Lower leg skin (tissue), 4 donors: ENCODE results near the gene DGUOK. TPM values are rescaled to one million over a fixed set of nuclear protein-coding genes. Genes with fewer than 3 reads are reported as not detected.
A peak's percentile ranks its signal among the peaks of the same experiment; 100 is the strongest.
"Not testable (repeated sequence)": the region's sequence is repeated elsewhere in the genome, so short reads cannot be mapped to it uniquely, and the experiment has no call there.

Source experiments
- DNase-seq, 2 donors: peaks; one replicate each; pipeline ENCODE4 v3.0.0-alpha.2; 2019; ENCODE audit warnings: low spot score in 2 of 2
- H3K4me3 ChIP-seq: fragments of 200-600 bp; sonication (generic); 2 replicates; pipeline ENCODE4 v1.5.1; 2017; ENCODE audit warnings: mild to moderate bottlenecking, low read depth; ENCODE audit not compliant: poor library complexity, severe bottlenecking
- CTCF ChIP-seq, 3 donors: fragments of 450-650 bp; IDR thresholded peaks; one replicate each; pipeline ENCODE4 v1.5.1; 2016; ENCODE audit warnings: antibody characterized with exemption in 3 of 3, mild to moderate bottlenecking in 3 of 3, moderate library complexity in 2 of 3
- POLR2A ChIP-seq, 2 donors: fragments of 450-650 bp; IDR thresholded peaks; one replicate each; pipeline ENCODE4 v1.6.1; 2016 to 2017; ENCODE audit warnings: antibody characterized with exemption in 2 of 2, mild to moderate bottlenecking in 1 of 2, moderate library complexity in 1 of 2
- WGBS, 2 donors: methylation state at CpG; one replicate each; pipeline ENCODE4 v1.1.5; 2018; 5-methylcytosine and 5-hydroxymethylcytosine counted together
- intact Hi-C: fragments of 100-400 bp; cut with DNase I; formaldehyde crosslinking; loops from one replicate; pipeline ENCODE4 v1.15.0; 2023; ENCODE audit warnings: low total_unique reads
- total RNA-seq, 4 donors: library from RNA; depleted of rRNA; stranded (reverse); fragments of >200 nt; gene quantifications; one replicate each; pipeline ENCODE4 v1.1.0, GENCODE V29; 2016

Gene DGUOK
- 10 to 100 TPM; 34.4 to 73.2 (median 48.0) TPM for total RNA-seq

GRCh38 chr2:73926493-73927327, at the start of gene DGUOK:
DGUOK (plus strand) TSS chr2:73926880; CDS start chr2:73926911, 31 bp downstream.
- intact Hi-C loops: no loop called here
- TF ChIP-seq CTCF (IDR thresholded peaks at IDR 0.05) (no peak), POLR2A (IDR thresholded peaks at IDR 0.05) (peak in 1 of 2 donors; percentile 56)
- DNase-seq: peak; percentile 99
- peak within 1 kb of the TSS; percentile 91 for H3K4me3 ChIP-seq
- 0 to 1% methylated on average over 37 to 43 of the region's 50 CpGs for WGBS, 2 donors

DNA sequence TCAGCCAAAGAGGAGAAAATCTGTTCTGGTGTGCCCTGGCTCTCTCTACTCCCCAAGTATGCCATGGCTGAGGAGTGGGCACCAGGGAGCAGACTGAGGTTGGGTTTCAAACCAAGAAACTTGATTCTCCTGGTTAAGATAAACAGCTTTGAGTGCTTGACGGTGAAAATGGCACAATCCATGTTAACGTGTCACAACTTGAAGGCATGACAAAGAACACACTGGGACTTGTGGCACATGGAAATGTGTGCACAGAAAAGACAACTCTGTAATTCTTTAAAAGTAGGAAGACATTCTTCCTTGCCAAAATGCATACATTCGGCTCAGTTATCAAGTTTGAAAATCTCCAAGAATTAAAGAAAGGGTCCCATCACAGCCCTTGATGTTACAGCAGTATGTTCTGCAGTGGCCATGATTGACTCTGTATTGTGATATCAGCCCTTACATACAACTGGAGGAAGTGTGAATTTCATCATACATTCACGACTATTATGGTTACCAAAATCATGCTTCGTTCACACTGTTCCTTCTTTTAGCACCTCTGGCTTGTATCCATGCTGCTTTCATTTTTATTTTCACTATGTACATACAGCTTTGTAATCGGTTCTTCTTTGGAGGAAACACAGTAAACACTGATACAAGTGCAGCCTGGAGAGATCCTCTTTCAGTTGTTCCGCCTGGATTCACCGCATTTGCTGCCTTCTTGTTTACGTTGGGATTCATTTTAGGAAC, 49.4 kb upstream of the DGUOK start:
- DNase-seq: no peak
- 48 to 63% methylated on average over 9 of the region's 9 CpGs for WGBS, 2 donors
- no peak for TF ChIP-seq POLR2A (IDR thresholded peaks at IDR 0.05)
- TF ChIP-seq CTCF (IDR thresholded peaks at IDR 0.05): no peak
- H3K4me3 ChIP-seq: no peak overlapping the region
- intact Hi-C loops: no loop called here

GRCh38 chr2:73877984-73878383, 48.7 kb upstream of the DGUOK start:
- intact Hi-C loops, DNase-seq, H3K4me3 ChIP-seq: not testable (repeated sequence)
- WGBS, 2 donors: 89 to 91% methylated on average over 5 of the region's 5 CpGs

GRCh38 chr2:73885406-73885805, 41.3 kb upstream of the DGUOK start:
- intact Hi-C loops: no loop called here
- no peak overlapping the region for H3K4me3 ChIP-seq
- no peak for DNase-seq
- WGBS, 2 donors: 37 to 55% methylated on average over 2 of the region's 2 CpGs
- TF ChIP-seq POLR2A (IDR thresholded peaks at IDR 0.05) (no peak), CTCF (IDR thresholded peaks at IDR 0.05) (no peak)

- H3K4me3 ChIP-seq: no peak overlapping the region
- peak in 1 of 2 donors; percentile 2 for DNase-seq
- 86 to 90% methylated on average over 4 of the region's 4 CpGs for WGBS, 2 donors
- TF ChIP-seq CTCF (IDR thresholded peaks at IDR 0.05): no peak
- no peak for TF ChIP-seq POLR2A (IDR thresholded peaks at IDR 0.05)
- intact Hi-C loops: no loop called here
Measured at GRCh38 chr2:73886357-73886756, 40.3 kb upstream of the DGUOK start.

GRCh38 chr2:73887596-73888353, 38.9 kb upstream of the DGUOK start:
- H3K4me3 ChIP-seq, intact Hi-C loops: not testable (repeated sequence)
- 79% methylated on average over 11 of the region's 11 CpGs for WGBS, 2 donors
- DNase-seq: peak in 1 of 2 donors; percentile 2
